Neuronal stem cell (in vitro differentiated cells): ENCODE measurements around the gene ALDH1L1.
A peak's percentile ranks its signal among the peaks of the same experiment; 100 is the strongest.

Experiments used
- DNase-seq: peaks from one replicate; pipeline ENCODE4 v3.0.0-alpha.2; 2013; ENCODE audit warnings: low spot score
- H2AFZ ChIP-seq: one replicate; pipeline ENCODE4 v1.6.1; 2013; ENCODE audit warnings: mild to moderate bottlenecking, low read length, inconsistent platforms
- H2AK5ac ChIP-seq: 2 replicates; pipeline ENCODE4 v1.6.1; 2013; ENCODE audit warnings: low read depth, mild to moderate bottlenecking, inconsistent platforms, low read length, moderate library complexity, mixed read lengths
- H2BK120ac ChIP-seq: 2 replicates; pipeline ENCODE4 v1.6.1; 2013; ENCODE audit warnings: low read depth, mild to moderate bottlenecking, inconsistent platforms, low read length, moderate library complexity, mixed read lengths
- H2BK12ac ChIP-seq: one replicate; pipeline ENCODE4 v1.6.1; 2013; ENCODE audit warnings: low read length, inconsistent platforms
- H2BK15ac ChIP-seq: 2 replicates; pipeline ENCODE4 v1.6.1; 2013; ENCODE audit warnings: mild to moderate bottlenecking, low read length, inconsistent platforms, mixed read lengths
- H2BK5ac ChIP-seq: one replicate; pipeline ENCODE4 v1.6.1; 2013; ENCODE audit warnings: inconsistent platforms, mild to moderate bottlenecking, low read length, moderate library complexity
- H3K14ac ChIP-seq: one replicate; pipeline ENCODE4 v1.6.1; 2013; ENCODE audit warnings: low read length, inconsistent platforms
- H3K18ac ChIP-seq: 2 replicates; pipeline ENCODE4 v1.6.1; 2013; ENCODE audit warnings: low read length, inconsistent platforms
- H3K23ac ChIP-seq: 2 replicates; pipeline ENCODE4 v1.6.1; 2013; ENCODE audit warnings: low read depth, mild to moderate bottlenecking, mixed read lengths, low read length, inconsistent platforms; ENCODE audit not compliant: poor library complexity
- H3K27ac ChIP-seq: replicated peaks from 3 replicates; pipeline ENCODE4 v1.5.1; 2013; ENCODE audit warnings: low read length, inconsistent platforms
- H3K27me3 ChIP-seq, 3 experiments: 2 replicates each; pipeline ENCODE4 v1.6.1; 2013; ENCODE audit warnings: low read length in 3 of 3, mild to moderate bottlenecking in 2 of 3, inconsistent platforms in 1 of 3, low read depth in 1 of 3, mixed read lengths in 1 of 3, moderate library complexity in 1 of 3; ENCODE audit not compliant: control insufficient read depth in 3 of 3, insufficient read depth in 3 of 3
- H3K36me3 ChIP-seq, 2 donors: replicated peaks in 1 of 2; 2 replicates each; pipeline ENCODE4 v1.6.1; 2013; ENCODE audit warnings: low read length in 2 of 2; ENCODE audit not compliant: control insufficient read depth in 2 of 2, insufficient read depth in 2 of 2
- H3K4ac ChIP-seq: 2 replicates; pipeline ENCODE4 v1.6.1; 2013; ENCODE audit warnings: inconsistent platforms, mild to moderate bottlenecking, low read length, moderate library complexity
- H3K4me1 ChIP-seq, 2 donors: 1 replicate in 1 of 2; 2 replicates in 1 of 2; pipeline ENCODE4 v1.6.1; 2013; ENCODE audit warnings: low read length in 2 of 2, low read depth in 1 of 2; ENCODE audit not compliant: control insufficient read depth in 2 of 2, insufficient read depth in 1 of 2
- H3K4me2 ChIP-seq: one replicate; pipeline ENCODE4 v1.6.1; 2013; ENCODE audit warnings: mild to moderate bottlenecking, low read length, inconsistent platforms; ENCODE audit not compliant: insufficient read depth, poor library complexity, severe bottlenecking
- H3K4me3 ChIP-seq, 2 donors: 2 replicates each; pipeline ENCODE4 v1.5.1; 2013; ENCODE audit warnings: low read length in 2 of 2, mild to moderate bottlenecking in 2 of 2, inconsistent platforms in 1 of 2, moderate library complexity in 1 of 2
- H3K79me1 ChIP-seq: one replicate; pipeline ENCODE4 v1.6.1; 2013; ENCODE audit warnings: low read depth, mild to moderate bottlenecking, inconsistent platforms, low read length, moderate library complexity
- H3K9ac ChIP-seq: one replicate; pipeline ENCODE4 v1.6.1; 2013; ENCODE audit warnings: mild to moderate bottlenecking, low read depth, low read length, inconsistent platforms; ENCODE audit not compliant: poor library complexity
- H3K9me3 ChIP-seq, 2 donors: replicated peaks in 1 of 2; 2 replicates each; pipeline versions ENCODE3 to v1.6.1; 2013; ENCODE audit warnings: low read length in 2 of 2, mild to moderate bottlenecking in 2 of 2, inconsistent platforms in 1 of 2, low read depth in 1 of 2, mixed read lengths in 1 of 2, moderate library complexity in 1 of 2; ENCODE audit not compliant: control insufficient read depth in 2 of 2, insufficient read depth in 1 of 2
- H4K8ac ChIP-seq: one replicate; pipeline ENCODE4 v1.6.1; 2013; ENCODE audit warnings: low read depth, mild to moderate bottlenecking, inconsistent platforms, low read length, moderate library complexity
- H4K91ac ChIP-seq: one replicate; pipeline ENCODE4 v1.6.1; 2013; ENCODE audit warnings: low read length, low read depth, mild to moderate bottlenecking, inconsistent platforms; ENCODE audit not compliant: poor library complexity
- WGBS, 2 donors: extraction: QIAGEN DNeasy Blood & Tissue Kit; methylation state at CpG; one replicate each; pipeline ENCODE4 v1.1.7; 2013; ENCODE audit warnings: missing lambda C conversion rate in 2 of 2, mixed read lengths in 1 of 2; ENCODE audit not compliant: insufficient read length in 2 of 2, insufficient replicate concordance in 1 of 2; ENCODE audit errors: extremely low coverage in 2 of 2; 5-methylcytosine and 5-hydroxymethylcytosine counted together

The ALDH1L1 gene

GRCh38 chr3:126105691-126106187 is 74.6 kb downstream of the ALDH1L1 start:
- Histone ChIP-seq H3K9ac (no peak overlapping the region), H3K27ac (no peak overlapping the region), H3K4me3 (no peak overlapping the region), H2BK120ac (no peak overlapping the region), H3K9me3 (no peaks in the 10 kb centered on the region), H4K91ac (no peak overlapping the region), H3K27me3 (peaks cover 0 to 26% (median 0%) of the 10 kb centered on the region in 3 experiments), H4K8ac (no peak overlapping the region), H3K4ac (no peak overlapping the region), H3K79me1 (no peaks in the 10 kb centered on the region), H2BK5ac (no peak overlapping the region), H3K4me2 (no peak overlapping the region), H3K23ac (no peak overlapping the region), H2BK12ac (no peak overlapping the region), H3K18ac (no peak overlapping the region), H3K4me1 (peaks cover 5 to 15% of the 10 kb centered on the region in 2 donors), H2AFZ (no peak overlapping the region), H2BK15ac (no peak overlapping the region), H3K36me3 (no peaks in the 10 kb centered on the region), H3K14ac (no peak overlapping the region), H2AK5ac (no peak overlapping the region)
- DNase-seq = no peak
- WGBS, 2 donors = no CpG with 5 or more reads among the region's 16 CpGs

- H3K4me3 ChIP-seq = no peak overlapping the region
- H3K23ac ChIP-seq = no peak overlapping the region
- no peak overlapping the region for H3K9ac ChIP-seq
- no peak for DNase-seq
- no peak overlapping the region for H2BK5ac ChIP-seq
- H3K27me3 ChIP-seq = peaks cover 0 to 19% (median 0%) of the 10 kb centered on the region in 3 experiments
- H4K8ac ChIP-seq = no peak overlapping the region
- H2BK120ac ChIP-seq = no peak overlapping the region
- peaks cover 2 to 15% of the 10 kb centered on the region in 2 donors for H3K4me1 ChIP-seq
- H3K14ac ChIP-seq = no peak overlapping the region
- no peak overlapping the region for H3K4ac ChIP-seq
- peak overlapping the region; percentile 19 for H2BK15ac ChIP-seq
- peak overlapping the region; percentile 35 for H2BK12ac ChIP-seq
- no peak overlapping the region for H3K27ac ChIP-seq
- H3K18ac ChIP-seq = peak overlapping the region; percentile 53
- no CpG with 5 or more reads among the region's 15 CpGs for WGBS, 2 donors
- no peaks in the 10 kb centered on the region for H3K79me1 ChIP-seq
- no peak overlapping the region for H2AK5ac ChIP-seq
- H3K4me2 ChIP-seq = no peak overlapping the region
- no peaks in the 10 kb centered on the region for H3K9me3 ChIP-seq
- H2AFZ ChIP-seq = no peak overlapping the region
- H4K91ac ChIP-seq = no peak overlapping the region
- H3K36me3 ChIP-seq = no peaks in the 10 kb centered on the region
Observed at GRCh38 chr3:126104742-126105605, 75.4 kb downstream of the ALDH1L1 start.

- Histone ChIP-seq H3K9ac (no peak overlapping the region), H3K4ac (no peak overlapping the region), H3K79me1 (no peaks in the 10 kb centered on the region), H4K8ac (no peak overlapping the region), H3K27ac (no peak overlapping the region), H2AFZ (no peak overlapping the region), H3K4me2 (no peak overlapping the region), H2AK5ac (peak overlapping the region; percentile 47), H4K91ac (peak overlapping the region; percentile 49), H3K14ac (no peak overlapping the region), H3K18ac (peak overlapping the region; percentile 81), H3K4me3 (no peak overlapping the region), H2BK120ac (no peak overlapping the region), H3K4me1 (peaks cover 2 to 15% of the 10 kb centered on the region in 2 donors), H3K36me3 (no peaks in the 10 kb centered on the region), H2BK5ac (peak overlapping the region; percentile 33), H3K23ac (no peak overlapping the region), H3K9me3 (no peaks in the 10 kb centered on the region), H2BK12ac (no peak overlapping the region), H2BK15ac (peak overlapping the region; percentile 19), H3K27me3 (peaks cover 0 to 15% (median 0%) of the 10 kb centered on the region in 3 experiments)
- no peak for DNase-seq
- no CpG with 5 or more reads among the region's 7 CpGs for WGBS, 2 donors
Observed at GRCh38 chr3:126104028-126104635, 76.3 kb downstream of the ALDH1L1 start.
